HG03565 (cell line): Measurements from ENCODE around the gene CCSER1.
"Not testable (repeated sequence)": the region's sequence is repeated elsewhere in the genome, so short reads cannot be mapped to it uniquely, and the experiment has no call there.

Experiments used
- ATAC-seq: cut with Tn5 transposase; IDR thresholded peaks from one replicate; pipeline ENCODE4 v1.9.1; 2021; ENCODE audit warnings: mild to moderate bottlenecking, moderate library complexity; ENCODE audit not compliant: unreplicated experiment

CCSER1 gene

DNA sequence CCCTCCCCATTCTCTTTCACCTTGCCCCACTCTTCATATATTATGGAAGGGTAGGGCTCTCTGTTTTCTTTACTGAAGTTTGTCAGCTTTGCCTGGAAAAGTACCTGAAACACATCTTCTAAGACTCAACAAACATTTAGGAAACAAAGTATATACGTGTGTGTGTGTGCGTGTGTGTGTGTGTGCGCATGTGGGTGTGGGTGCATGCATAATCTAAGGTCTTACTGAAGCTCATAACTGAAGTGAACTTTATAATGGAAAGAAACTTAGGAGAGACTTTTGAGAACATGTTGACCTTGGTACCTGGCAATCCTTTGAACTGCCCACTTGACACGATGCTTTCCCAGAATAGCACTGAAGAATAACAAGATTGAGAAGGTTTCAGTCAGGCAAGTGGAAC lies 1190.2 kb downstream of the CCSER1 start:
- ATAC-seq = no peak

DNA sequence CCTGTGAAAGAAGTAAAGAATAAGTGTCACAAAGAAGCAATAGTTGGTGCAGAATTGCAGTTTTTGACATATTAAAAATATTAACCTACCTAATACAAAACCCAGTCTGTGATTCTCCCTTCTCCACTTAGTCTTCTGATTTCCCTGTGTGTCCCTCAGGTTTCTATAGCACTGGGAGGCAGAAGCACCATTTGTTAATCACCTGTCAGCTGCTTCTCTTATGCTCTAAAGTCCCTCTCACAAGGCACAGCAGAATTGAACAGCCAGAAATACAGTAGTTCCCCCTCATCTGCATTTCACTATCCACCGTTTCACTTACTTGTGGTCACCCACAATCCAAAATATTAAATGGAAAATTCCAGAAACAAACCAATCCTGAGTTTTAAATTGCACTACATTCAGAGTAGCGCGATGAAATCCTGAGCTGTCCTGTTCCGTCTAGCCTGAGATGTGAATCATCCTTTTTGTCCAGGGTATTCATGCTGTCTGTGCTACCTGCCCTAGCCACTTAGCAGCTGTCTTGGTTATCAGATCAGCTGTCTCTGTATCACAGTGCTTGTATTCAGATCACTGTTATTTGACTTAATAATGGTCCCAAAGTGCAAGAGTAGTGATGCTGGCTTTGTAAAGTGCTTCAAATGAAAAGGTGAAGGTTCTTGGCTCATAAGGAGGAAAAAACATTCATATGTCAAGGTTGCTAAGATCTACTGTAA lies 1192.5 kb downstream of the CCSER1 start:
- ATAC-seq = no peak

- ATAC-seq = no peak
Observed at GRCh38 chr4:91322961-91323360, 1195.8 kb downstream of the CCSER1 start.

DNA sequence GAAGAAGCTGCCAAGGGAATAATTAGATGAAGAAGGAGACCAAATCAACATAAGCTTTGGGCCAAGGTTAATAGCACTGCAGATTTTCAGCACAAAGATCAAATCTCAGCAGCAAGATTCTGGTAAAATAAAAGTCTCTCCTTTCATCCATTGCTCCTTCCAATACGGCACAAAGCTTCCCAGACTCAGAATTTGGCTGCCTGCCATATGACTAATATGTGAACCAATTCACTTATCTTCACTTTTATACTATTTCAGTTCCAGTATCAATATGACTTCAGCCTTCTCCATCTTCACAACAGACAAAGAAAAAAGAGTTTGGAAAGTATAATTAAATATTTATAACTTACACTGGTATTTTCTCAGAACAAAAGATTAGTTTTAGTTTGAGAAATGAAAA lies 1198.3 kb downstream of the CCSER1 start:
- ATAC-seq = no peak

DNA sequence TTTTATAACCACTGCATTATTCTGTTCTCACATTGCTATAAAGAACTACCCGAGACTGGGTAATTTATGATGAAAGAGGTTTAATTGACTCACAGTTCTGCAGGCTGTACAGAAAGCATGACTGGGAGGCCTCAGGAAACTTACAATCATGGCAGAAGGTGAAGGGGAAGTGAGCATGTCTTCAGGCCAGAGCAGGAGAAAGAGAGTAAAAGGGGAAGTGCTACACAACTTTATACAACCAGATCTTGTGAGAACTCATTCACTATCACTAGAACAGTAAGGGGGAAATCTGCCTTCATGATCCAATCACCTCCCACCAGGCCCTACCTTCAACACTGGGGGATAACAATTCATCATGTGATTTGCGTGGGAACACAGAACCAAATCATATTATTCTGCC lies 1199.0 kb downstream of the CCSER1 start:
- not testable (repeated sequence) for ATAC-seq

GRCh38 chr4:91330555-91331137 lies 1203.5 kb downstream of the CCSER1 start:
- no peak for ATAC-seq

- ATAC-seq = no peak
Observed at GRCh38 chr4:91340822-91341221, 1213.6 kb downstream of the CCSER1 start.

DNA sequence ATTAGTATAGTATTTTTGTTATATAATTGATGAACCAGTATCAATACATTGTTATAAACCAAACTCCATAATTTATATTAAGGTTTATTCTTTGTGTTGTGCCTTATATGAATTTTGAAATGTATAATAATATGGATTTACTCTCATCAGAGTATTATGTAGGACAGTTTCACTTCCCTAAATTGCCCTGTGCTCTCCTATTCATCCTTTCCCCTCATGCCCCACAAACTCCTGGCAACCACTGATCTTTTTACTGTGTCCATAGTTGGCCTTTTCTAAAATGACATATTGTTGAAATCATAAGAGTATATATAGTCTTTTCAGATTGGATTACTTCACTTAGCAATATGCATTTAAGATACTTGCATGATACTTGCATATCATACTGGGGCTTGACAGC lies 1218.4 kb downstream of the CCSER1 start:
- ATAC-seq = no peak

- not testable (repeated sequence) for ATAC-seq
Observed at GRCh38 chr4:91356496-91356895, 1229.3 kb downstream of the CCSER1 start.

GRCh38 chr4:91358016-91358415 lies 1230.8 kb downstream of the CCSER1 start:
- ATAC-seq = not testable (repeated sequence)

DNA sequence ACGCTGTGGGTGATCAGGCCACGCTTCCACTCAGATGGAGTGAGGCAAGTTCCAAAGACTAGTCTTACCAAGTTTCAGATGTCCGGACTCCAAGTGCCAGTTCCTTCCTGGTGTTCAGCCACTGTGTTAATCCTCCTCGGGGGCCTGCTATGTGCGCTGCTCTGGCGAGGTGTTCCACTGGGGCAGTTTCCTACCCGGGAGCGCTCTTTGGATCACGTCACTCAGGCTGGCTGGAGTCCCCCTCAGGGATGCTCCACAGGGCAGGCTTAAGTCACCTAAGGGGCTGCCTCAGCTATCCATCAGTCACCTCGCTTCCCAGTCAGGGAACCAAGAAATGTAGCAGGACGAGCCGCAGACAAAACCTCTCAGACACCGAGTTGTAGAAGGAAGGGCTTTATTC lies 1231.4 kb downstream of the CCSER1 start:
- ATAC-seq = not testable (repeated sequence)

DNA sequence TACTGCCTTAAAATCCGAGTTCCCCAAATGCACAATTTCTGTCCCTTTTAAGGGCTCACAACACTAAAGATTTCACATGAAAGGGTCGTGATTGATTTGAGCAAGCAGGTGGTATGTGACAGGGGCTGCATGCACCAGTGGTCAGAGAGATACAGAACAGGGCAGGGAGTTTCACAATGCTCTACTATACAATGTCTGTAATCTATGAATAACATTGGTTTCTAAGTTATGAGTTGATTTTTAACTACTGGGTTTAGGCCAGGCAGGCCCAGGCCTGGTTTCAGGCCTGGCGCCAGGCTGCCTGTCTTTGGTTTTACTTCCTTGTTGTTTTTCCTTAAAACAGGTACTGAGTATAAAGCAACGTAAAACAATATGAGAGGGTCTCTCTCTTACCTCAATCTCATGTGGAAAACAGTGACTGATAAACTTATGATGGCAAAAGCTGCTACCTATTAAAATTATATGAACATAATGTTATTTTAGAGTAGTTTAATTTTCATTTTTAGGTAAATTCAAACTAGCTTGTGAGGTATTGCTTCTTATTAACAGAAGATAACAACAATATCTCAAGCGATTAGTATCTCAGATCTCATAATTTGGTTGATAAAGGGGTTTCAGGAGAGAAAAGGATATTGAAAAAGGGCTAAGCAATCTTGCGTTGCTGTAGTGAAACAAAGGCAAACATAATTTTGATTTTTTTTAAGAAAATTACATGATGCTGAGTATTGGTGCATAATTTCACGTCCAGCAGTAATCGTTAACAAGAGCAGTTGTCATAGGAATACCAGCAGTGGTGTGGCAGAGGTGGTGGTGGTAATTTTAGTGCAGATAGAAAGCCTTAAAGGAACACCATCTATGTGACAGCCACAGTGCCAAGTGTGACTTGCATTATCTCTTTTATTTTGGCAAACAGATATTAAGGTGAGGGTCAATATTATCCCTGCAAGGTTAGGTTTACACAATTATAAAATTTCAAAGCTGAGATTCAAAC lies 1232.1 kb downstream of the CCSER1 start:
- no peak for ATAC-seq

DNA sequence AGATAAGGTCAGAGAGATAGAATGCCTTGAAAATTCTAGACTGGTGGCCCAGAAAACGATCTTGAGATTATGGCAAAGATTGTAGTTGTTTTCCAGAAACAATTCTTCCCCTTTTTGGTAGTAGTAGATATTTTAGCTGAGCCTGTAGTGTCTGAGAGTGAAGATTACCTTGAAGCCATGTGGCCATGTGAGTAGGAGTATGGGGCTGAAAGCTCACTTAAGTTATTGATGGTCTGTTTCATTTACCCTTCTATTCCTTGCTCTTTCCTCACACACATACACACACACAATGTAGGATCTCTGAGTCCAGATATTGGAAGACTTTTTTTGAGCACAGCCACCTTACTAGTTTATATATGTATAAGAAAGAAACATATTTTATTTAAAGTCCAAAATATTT lies 1234.9 kb downstream of the CCSER1 start:
- no peak for ATAC-seq

DNA sequence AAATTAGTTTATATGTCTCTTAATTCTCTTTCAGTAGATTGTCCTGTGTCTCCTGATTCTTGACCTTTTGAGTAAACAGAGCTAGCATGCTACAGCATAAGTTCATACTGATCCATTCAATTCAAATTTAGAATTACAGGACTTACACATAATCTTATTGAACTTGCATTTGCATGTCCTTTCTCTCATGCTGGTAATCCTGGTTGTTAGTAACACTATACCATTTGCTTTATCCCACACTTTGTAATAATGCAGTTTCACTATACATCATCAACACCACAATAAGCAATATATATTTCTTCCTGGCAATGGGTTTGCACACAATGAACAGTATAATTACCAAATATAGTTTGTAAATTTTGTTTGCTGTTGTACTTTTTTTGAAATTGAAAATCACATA lies 1239.4 kb downstream of the CCSER1 start:
- ATAC-seq = no peak

GRCh38 chr4:91369116-91369515 lies 1241.9 kb downstream of the CCSER1 start:
- no peak for ATAC-seq

DNA sequence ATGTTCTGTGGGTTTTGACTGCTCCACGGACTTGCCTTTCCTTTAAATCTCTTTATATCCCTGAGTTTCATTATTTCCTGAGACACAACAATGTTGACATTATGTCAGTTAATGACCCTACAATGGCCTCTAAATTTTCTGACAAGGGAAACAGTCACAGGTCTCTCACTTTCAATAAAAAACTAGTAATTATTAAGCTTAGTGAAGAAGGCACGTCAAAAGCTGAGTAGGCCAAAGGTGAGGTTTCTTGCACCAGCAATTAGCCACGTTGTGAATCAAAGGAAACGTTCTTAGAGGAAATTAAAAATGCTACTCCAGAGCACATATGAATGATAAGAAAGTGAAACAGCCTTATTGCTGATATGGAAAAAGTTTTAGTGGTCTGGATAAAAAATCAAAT lies 1246.4 kb downstream of the CCSER1 start:
- ATAC-seq = no peak

DNA sequence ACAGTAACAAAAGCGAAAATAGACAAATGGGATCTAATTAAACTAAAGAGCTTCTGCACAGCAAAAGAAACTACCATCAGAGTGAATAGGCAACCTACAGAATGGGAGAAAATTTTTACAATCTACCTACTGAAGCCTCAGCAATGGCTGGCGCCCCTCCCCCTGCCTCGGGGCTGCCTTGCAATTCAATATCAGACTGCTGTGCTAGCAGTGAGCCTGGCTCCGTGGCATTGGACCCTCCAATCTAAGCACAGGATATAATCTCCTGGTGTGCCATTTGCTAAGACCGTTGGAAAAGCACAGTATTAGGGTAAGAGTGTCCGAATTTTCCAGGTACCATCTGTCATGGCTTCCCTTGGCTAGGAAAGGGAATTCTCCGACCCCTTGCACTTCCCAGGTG lies 1278.2 kb downstream of the CCSER1 start:
- ATAC-seq = not testable (repeated sequence)

DNA sequence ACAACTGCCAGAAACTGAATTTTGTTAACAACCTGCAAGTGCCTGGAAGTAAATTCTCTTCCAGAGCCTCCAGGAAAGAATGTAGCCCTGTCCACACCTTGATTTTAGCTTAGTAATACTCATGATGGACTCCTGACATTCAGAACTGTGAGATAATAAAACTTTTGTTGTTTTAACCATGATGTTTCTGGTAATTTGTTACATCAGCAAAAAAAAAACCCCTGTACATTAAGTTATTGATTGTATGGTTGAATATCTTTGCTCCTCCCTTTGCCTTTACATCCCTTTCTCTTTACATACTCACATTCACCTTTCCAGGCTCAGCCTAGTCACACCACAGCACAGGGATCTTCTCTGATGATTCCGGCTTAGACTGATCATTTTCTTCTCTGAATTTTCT lies 1294.8 kb downstream of the CCSER1 start:
- ATAC-seq = no peak

- ATAC-seq = no peak
Observed at GRCh38 chr4:91426725-91427124, 1299.5 kb downstream of the CCSER1 start.

DNA sequence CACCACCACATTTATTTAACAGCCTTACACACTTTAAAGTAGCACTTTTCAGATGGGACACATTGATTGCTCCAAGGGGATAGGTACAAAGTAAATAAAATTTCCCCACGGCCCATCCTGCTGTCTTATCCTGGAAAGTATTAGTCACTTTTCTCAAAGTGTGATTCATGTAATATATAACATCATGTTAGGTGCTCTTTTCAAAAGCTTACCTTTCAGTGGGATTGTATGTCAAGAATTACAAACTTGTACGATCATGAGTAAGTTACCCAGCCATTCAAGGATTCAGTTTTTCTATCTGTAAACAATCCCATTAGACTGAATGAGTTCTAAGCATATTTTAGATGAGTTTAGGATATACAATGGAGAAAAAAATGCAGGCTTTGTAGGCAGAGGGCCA lies 1300.0 kb downstream of the CCSER1 start:
- no peak for ATAC-seq

DNA sequence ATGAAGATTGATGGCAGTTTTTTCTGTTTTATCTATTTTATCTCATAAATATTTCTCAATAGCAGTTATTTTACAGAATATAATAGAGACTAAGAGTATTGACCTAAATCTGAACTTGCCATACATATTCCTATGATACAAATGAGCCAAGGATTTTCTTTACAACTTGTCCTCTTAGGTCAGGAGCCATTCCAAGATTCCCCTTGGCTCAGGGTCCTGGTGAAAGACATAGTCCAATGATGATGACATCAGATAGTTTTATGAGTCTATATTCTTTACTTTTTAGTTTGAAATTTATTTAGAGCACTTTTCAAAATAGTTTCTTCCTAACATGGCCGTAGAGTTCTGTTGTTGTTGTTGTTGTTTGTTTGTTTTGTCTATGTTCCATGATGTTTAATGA lies 1307.4 kb downstream of the CCSER1 start:
- no peak for ATAC-seq

- ATAC-seq = no peak
Observed at GRCh38 chr4:91436556-91436955, 1309.4 kb downstream of the CCSER1 start.
